ENCODE data around the gene PAX7.
"Not testable (repeated sequence)": the region's sequence is repeated elsewhere in the genome, so short reads cannot be mapped to it uniquely, and the experiment has no call there.

PAX7 gene

DNA sequence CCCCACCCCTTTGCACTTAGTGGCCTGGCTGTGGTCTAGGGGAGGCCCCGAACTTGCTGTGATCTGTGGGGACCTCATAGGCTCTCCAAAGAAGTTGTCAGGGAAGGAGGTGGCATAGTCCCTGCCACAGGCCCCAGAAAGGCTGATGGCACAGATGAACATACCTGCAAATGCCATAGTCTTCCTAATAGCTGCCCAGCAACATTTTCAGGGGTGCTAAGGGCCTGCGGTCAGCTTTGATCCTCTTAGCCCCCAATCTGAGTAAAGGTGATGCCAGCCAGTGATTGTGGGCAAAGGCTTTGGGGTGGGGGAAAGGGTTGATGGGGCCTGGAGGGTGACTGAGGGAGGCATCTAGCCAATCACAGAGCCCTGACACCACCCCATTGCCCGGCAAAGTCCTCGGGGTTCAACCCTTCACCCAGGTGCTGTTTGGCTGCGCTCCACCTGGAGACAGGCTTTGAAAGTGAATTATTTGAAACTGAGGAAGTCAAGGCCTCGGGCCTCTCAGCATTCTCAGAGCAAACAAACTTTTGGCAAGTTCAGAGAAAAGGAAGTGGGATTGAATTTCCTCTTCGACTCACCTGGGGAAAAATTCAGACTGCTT lies 35.8 kb downstream of the PAX7 start:
- DNase-seq: no peak

DNA sequence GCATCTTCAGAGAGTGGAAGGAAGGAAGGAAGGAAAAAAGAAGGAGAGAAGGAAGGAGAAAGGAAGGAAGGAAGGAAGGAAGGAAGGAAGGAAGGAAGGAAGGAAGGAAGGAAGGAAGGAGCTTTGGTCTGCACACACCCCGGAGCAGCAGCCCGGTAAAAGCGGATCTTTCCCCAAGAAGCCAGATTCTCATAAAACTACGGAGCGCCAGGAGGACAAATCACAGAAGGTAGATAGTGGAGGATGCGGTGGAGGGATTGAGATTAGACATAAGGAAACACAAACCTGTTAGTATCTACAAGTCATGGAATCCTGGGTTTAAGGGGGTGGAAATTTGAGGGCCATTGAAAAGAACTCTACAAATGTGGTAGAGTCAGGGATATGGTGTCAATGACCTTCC lies 36.7 kb downstream of the PAX7 start:
- DNase-seq: no peak

DNA sequence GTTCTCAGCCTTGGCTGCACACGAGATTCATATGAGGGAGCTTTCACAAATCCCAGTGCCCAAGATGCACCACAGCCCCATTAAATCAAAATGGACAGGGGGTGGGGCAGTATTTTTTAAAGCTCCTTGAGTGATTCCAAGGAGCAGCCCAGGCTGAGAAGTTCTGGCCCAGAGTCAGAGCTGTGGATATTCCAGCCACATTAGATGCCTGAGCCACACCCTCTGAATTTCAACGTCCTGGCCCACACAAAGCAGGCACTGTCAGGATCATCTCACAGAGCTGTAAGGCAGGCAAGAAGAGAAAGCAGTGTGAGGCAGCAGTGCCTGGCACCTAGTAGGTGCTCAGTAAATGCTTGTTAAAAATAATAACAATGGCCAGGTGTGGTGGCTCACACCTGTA lies 37.4 kb downstream of the PAX7 start:
- no peak for DNase-seq

DNA sequence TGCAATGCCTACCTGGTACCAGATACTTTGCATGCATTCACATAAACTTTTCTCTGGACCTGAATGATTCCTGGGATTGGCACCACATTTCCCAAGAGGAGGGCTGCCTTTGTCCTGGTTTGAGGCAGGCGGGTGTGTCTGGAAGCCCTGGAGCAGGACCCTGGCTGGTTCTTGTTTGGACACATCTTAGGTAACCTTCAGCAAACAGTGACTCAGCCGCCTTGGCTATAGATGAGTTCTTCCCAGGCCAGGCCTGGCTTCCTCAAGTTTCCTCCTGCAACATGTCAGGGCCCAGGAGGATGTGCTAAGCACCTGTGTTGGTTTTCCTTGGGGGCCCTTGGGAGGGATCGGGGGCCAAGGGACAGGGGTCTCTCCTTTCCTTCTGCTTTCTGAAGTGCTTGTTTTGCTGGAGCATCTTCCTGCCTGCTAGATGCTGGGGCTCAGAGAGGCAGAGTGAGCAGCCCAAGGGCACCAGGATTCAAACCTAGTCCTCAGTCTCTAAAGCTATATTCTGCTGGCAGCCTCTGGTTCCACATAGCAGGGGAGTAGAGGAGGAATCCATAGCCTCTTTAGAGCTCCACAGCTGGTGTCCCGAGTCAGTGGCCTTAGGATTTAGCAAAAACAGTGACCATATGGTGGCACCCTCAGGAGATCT lies 38.2 kb downstream of the PAX7 start:
- no peak for DNase-seq

DNA sequence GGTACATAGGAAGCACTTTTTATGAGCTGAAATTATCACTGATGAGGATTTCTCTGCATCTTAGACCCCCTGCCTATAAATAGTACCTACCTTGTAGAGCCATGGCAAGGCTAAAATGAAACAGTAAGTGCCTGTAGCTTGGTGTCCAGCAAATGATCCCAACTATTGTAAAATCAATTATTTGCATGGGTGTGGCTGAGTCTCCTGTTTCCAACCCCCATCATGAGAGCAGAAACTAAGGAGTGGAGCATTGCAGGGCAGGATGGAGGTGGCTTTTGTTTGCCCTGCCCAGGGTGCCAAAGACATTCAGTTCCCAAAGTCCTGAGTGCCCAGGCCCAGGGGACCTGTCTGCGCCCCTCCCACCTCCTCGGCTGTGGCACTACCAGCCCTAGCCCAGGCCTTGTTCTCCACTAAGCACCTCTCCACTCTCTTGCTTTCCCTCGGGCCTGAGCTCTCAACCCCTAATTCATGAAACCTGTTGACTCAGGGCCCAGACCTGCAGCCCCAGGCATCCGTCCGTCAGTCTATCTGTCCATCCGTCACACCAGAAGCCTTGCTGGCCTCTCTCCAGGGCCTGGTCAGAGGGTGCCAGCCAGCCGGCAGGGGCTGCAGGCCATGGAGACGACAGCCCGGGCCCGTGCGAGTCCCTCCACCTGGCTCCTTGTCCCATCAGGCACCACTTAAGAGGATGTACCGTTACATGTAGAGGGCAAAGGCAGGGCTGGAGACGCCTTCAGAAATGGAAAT lies 39.6 kb downstream of the PAX7 start:
- no peak for DNase-seq

DNA sequence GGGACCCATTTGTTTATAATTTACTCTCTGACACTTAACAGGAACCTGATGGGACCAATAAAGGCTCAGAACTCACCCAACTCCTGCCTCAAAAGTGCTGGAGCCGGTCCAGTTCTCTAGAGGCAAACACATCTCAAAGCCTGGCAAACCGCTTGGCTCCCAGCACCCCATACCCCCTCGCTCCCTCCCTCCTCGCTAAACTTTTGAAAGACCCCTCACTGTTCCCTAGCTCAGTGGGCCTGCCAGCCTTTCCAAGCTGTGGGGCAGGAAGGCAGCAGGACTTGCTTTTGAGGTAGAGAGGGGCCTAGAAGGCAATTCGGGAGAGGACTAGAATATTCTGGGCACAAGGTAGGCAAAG lies 40.2 kb downstream of the PAX7 start:
- no peak for DNase-seq

DNA sequence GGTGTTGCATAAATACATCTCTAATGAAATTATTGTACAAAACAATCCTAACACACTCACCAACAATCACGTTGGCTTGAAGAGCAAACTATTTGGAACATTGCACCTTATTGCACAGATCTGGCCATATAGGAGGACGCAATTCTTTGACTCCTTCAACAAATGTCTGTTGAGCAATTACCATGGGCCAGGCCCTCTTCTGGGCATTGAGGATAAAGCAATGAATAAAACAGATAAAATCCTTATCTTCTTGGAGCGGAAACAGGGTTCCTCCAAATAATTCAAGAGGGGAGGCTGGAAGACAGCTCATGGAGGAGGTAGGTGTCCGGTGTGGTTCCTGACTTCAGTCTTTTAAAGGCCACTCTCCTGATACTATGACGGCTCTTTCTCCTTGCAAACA lies 43.3 kb downstream of the PAX7 start:
- DNase-seq: peak; percentile 18

DNA sequence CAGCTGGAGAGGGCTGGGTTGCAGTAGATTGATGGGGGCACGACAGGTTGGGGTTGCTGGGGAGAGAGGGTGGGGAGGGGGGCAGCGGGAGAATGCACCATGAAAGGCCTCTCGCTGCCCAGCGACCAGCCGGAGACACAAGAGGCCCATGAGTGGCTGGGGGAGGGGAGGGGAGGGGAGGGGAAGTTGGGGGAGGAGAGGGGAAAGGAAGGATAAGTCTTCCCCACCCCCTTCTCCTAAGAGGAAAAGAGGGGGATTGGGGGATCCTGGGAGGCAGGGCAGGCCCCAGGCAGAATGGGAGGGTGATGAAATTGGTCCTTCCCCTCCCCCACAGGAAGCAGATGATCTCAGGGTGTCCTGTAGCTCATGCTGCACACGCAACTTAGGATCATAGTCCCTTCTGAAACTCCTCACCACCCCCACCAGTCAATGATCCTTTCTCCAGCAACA lies 45.7 kb downstream of the PAX7 start:
- no peak for DNase-seq

DNA sequence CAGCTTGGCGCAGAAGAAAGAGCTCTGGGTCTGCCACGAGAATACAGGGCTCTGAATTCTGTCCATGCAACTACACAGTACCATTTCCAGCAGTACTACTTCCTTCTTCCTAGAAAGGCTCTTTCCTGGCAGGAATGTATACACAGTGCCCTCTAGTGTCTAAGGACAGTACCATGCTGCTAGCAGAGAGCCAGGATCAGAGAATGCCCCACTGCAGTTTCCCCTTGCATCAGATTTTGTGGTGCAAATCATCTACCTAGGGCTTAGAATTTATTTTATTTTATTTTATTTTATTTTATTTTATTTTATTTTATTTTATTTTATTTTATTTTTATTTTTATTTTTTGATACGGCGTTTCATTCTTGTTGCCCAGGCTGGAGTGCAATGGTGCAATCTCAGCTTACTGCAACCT lies 50.8 kb downstream of the PAX7 start:
- DNase-seq: no peak

DNA sequence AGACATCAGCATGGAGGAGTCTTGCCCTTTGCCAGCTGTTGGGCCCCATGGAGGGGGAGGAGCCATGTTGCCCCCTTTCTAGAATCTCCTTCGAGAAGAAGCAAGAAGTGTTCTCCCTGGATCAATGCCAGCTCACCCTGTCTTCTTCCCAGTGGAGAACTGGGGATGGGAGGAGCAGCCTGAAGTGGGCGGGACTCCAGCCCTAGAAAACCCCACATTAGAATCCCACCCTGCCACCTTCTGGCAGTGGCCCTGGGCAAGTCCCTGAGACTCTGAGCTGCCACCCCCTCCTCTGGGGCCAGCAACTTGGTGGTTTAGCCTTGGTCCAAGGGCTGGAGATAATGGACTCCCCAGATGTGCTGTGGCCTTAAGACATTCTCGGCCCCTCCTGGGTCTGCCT lies 51.7 kb downstream of the PAX7 start:
- DNase-seq: no peak

DNA sequence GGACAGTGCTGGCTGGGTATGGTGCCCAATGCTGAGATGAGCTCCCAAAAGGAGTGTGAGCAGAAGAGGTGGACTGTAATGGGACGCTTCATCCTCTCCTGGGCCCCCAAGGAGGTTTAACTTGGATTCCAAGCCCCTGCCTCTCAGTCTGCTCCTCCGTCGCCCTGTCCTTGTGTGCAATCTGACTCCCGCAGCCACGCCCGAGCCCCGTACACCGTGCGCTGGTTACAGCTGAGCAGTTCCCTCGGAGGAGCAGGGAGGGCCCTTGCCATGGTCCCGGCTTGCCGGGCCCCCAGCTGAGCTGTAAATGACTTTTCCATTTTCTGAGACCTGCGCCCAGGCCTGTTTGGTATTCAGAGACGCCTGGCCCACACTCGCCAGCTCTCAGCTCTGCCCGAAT lies 53.7 kb downstream of the PAX7 start:
- DNase-seq: no peak

DNA sequence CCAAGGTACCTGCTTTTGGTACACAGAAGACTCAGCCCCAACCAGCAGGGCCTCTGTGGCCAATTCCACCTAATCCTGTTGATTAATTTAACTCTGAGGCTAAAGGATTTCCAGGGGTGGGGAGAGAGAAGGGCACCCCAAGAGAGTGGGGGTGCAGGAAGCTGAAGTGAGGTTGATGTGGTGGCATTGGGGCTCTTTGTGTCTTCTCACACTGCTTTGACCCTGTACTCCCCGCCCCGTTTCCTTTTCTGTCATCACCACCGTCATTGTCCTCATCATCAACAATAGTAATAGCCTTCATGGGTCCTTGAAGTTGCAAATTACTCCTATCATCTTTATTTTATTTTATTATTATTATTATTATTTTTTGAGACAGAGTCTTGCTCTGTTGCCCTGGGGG lies 55.9 kb downstream of the PAX7 start:
- DNase-seq: no peak

DNA sequence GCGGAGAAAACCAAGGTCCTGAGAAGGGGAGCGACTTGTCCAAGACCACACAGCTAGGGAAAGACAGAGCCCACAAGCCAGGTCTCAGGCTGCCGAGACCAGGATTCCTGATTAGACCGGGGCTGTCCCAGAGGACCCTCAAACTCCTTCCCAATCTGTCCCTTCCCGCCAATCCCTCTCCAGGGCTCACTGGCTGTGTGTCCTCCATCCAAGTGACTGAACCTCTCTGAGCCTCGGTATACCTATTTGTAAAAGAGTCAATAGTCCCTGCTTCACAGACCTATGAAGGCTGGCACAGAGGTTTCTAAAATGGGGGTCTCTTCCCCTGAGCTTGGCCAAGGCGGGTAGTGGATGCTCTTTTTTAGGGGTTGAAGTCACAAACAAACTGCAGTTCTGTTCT lies 56.6 kb downstream of the PAX7 start:
- DNase-seq: no peak

DNA sequence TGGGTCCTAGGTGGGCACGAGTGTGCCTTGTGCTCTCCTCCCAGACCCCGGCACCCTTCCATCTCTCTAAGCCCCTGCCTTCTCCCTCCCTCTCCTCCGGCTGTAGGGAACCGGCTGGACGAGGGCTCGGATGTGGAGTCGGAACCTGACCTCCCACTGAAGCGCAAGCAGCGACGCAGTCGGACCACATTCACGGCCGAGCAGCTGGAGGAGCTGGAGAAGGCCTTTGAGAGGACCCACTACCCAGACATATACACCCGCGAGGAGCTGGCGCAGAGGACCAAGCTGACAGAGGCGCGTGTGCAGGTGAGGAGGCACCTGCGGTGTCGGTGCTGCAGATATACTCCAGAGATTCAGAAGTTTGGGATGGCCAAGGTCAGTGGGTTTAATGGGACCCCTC lies 61.0 kb downstream of the PAX7 start:
- no peak for DNase-seq

DNA sequence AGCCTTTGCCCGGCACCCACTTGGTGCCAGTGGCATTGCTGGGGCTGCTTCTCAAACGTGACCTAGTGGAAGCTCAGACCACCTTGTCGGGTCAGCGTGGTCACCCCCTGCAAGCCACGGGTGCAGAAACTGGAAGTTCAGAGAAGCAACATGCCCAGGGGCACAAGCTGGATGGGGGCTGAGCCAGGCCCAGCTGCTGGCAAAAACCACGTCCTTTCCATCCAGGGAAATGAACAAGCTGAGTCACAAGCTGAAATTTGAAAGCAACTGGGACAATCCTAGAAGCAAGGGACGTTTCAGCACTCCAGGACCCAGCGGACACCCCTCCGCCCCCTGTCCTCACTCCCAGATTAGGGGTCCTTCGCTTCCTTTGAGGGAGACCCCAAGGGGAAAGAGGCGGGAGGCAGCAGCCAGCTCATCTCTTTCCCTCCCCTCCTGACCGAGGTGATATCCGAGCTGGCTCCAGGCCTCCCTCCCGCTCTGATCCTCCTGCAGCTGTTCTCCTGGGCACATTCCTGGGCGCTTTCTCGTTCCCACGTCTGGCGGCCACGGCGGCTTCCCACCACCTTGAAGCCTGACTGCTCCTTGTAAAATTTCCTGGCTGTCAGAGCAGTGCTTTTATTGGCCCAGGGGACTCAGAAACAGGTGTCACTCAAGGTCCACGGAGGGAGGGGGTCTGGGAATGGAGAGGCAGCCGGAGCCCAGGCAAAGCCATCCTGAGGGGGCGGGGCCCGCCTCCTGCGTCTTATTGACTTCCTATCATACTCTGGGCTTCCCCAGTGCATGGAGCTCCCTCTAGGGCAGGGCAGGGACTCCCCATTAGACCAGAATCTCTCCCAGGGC lies 62.8 kb downstream of the PAX7 start:
- DNase-seq: no peak

DNA sequence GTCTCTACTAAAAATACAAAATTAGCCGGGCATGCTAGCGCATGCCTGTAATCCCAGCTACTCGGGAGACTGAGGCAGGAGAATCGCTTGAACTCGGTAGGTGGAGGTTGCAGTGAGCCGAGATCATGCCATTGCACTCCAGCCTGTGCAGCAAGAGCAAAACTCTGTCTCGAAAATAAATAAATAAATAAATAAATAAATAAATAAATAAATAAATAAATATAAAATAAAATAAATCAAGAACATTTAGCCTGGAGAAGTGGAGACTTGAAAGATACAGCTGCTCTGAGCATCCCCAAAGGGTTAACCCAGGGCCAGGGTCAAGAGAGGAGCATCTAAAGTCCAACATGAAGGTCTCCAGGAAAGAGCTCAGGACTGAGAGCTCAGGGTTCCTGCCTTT lies 63.6 kb downstream of the PAX7 start:
- not testable (repeated sequence) for DNase-seq

DNA sequence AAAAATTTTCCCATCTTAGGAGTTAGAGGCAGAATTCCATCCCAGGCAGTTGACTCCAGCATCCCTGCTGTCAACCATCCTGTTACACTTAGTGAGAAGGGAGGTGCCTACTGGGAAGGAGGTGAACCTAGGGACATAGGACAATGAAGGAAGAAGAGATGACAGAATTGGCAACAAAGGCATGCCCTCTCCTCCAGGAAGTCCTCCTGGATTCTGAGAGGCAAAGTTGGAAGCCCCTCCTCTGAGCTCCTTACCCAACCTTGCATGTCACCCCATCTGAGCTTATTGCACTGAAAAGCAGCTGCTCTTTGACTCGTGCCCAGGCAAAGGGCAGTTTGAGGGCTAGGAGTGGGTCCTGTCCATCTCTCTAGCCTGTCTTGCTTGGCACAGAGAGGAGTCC lies 66.9 kb downstream of the PAX7 start:
- DNase-seq: no peak

DNA sequence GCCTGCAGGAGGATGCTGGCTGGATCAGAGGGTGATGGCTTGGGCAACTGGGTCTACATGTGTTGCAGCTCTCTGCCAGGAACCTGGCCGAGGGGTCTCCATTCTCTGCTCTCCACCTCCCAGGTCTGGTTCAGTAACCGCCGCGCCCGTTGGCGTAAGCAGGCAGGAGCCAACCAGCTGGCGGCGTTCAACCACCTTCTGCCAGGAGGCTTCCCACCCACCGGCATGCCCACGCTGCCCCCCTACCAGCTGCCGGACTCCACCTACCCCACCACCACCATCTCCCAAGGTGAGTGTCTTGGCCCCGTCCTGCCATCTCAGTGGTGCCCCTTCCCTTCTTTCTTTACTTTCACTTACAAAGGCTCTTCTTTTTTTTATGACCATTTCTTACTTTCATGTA lies 69.9 kb downstream of the PAX7 start:
- DNase-seq: no peak

DNA sequence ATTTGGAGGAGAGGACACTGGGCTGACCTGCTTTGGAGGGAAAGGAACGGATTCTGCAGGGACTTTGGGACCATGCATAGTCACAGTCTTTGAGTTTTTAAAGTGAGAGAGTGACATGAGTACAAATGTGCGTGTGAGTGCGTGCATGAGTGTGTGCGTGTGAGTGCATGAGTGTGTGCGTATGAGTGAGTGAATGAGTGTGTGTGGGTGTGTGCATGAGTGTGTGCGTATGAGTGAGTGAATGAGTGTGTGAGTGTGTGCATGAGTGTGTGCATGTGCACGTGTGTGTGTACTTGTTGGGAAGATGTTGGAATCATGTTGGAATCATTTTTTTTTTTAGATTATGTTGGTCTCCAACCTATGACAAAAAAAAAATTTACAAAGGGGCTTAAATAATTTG lies 70.5 kb downstream of the PAX7 start:
- DNase-seq: no peak

DNA sequence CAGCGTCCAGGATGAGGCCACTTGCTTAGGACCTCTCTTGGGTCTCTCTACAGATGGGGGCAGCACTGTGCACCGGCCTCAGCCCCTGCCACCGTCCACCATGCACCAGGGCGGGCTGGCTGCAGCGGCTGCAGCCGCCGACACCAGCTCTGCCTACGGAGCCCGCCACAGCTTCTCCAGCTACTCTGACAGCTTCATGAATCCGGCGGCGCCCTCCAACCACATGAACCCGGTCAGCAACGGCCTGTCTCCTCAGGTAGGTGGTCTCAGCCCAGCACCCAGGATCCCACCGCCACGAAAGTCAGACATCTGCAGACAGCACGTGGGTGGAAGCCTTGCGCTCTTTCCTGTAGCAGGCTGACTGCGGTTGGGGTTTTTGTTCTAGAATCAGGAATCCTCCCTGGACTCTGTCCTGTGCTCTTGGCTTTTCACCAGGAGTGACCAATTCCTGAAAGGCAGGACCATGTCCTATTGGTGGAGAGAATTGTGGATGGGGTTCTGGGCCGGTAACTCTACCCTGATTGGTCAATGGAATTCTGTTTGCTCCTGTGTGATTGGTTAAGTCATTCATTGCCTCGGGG lies 72.5 kb downstream of the PAX7 start:
- no peak for DNase-seq

DNA sequence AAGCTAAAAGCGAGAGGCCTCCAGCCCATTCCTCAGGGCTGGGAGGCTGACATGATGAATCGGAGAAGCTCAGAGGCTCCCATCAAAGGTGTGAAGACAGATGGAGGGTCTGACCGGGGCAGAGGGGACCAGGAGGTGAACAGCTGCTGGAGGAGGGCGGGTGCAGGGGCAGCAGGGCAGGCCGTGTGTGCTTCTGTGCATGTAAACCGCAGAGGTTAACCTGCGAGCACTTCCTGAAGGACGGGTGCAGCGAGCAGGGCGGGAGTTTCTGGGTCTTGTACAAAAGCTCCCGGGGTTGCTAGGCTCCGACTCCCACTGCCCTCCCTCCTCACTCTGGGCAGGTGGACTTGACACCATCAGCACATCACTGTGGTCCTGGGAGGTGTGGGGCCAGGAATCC lies 75.2 kb downstream of the PAX7 start:
- no peak for DNase-seq

DNA sequence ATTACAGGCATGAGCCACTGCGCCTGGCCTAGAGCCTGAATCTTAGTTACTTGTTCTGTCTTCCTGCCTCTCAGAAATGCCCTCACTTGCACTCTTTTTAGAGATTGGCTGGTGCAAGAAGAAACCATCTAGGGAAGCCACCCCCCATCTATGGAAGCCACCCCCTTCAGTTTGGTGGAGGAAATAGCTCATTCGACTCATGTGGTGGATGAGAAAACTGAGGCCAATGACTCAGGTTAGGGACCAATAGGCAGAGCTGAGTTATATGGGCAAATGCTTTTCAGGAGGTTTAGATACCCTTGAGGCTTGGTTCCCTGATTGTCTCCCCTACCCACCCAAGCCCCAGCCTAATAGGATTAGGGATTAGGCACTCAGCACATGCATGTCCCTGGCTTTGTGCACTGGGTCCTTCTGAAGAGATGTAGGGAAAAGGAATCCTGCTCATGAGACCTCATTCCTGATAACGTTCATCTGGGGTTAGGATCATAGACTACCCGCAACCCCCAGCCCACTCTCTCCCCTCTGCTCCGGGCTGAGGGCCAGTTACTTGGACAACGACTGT lies 77.1 kb downstream of the PAX7 start:
- no peak for DNase-seq

DNA sequence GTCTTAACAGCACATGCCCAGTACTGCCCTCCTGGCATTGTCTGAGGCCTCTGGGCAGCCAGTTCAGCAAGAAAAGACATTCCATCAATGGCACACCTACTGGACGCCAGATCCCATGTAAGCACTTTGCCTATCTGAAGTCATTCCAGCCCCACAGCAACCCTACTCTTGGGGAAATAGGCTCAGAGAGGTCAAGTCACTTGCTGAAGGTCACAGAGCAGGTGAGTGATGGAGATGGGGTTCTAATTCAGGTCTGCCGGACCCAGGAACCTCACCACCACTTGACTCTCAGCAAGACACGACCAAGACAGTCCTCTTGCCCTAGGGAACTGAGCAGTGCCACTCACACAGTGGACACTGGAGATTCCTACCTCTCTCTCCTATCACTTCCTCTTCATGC lies 79.4 kb downstream of the PAX7 start:
- no peak for DNase-seq

Data from NCI-H2227 treated with DMSO at 0.1 percent for 48 hours (cell line).